A549 (cell line): ENCODE measurements around the gene DEAF1.

ENCODE experiments used
- CTCF ChIP-seq: fragments of >200 bp; sonication (Bioruptor Twin); formaldehyde crosslinking; IDR thresholded peaks from 3 replicates; pipeline ENCODE4 v1.5.1; 2016
- HMGXB4 ChIP-seq: fragments of 250-450 bp; sonication (Bioruptor Pico); IDR thresholded peaks from 2 replicates; pipeline ENCODE4 v1.5.0; 2021; ENCODE audit warnings: mild to moderate bottlenecking, moderate library complexity, borderline replicate concordance
- JUNB ChIP-seq: fragments of >200 bp; sonication (Bioruptor Twin); formaldehyde crosslinking; IDR thresholded peaks from 2 replicates; pipeline ENCODE4 v1.6.1; 2016
- MYC ChIP-seq: IDR thresholded peaks from 2 replicates; pipeline ENCODE4 v1.6.1; 2012; ENCODE audit warnings: mild to moderate bottlenecking, inconsistent platforms, low read length, improper control_type of control experiment, borderline replicate concordance
- POLR2A ChIP-seq: IDR thresholded peaks from 2 replicates; pipeline ENCODE4 v1.6.1; 2012; ENCODE audit warnings: mild to moderate bottlenecking, low read length
- RAD21 ChIP-seq, 2 experiments: fragments of >200 bp in 1 of 2; sonication (Bioruptor Twin) in 1 of 2; formaldehyde crosslinking in 1 of 2; IDR thresholded peaks in 1 of 2; conservative IDR thresholded peaks in 1 of 2; 2 replicates in 1 of 2; 3 replicates in 1 of 2; pipeline ENCODE4 v1.6.1; 2012 to 2018; ENCODE audit warnings: inconsistent platforms in 1 of 2
- RNF2 ChIP-seq: fragments of 200-600 bp; sonication (generic); IDR thresholded peaks from 2 replicates; pipeline ENCODE4 v1.6.1; 2016; ENCODE audit warnings: low read depth, mild to moderate bottlenecking, antibody characterized with exemption, moderate library complexity, borderline replicate concordance

GRCh38 chr11:727281-727701 is 32.3 kb upstream of the DEAF1 start:
- no peak for TF ChIP-seq CTCF
- no peak for TF ChIP-seq JUNB
- TF ChIP-seq POLR2A: no peak
- no peak for TF ChIP-seq MYC
- TF ChIP-seq HMGXB4 (CRISPR knock-in tag): no peak
- TF ChIP-seq RAD21 (conservative IDR thresholded peaks at IDR 0.05 in 1 of 2, IDR thresholded peaks at IDR 0.05 in 1 of 2): no peak
- no peak for TF ChIP-seq RNF2
